NCI-H2029 treated with DMSO at 0.1 percent for 48 hours (cell line): Measurements from ENCODE around the gene LOXL3.
"Not testable (repeated sequence)": the region's sequence is repeated elsewhere in the genome, so short reads cannot be mapped to it uniquely, and the experiment has no call there.

Experiments used
- DNase-seq: peaks from one replicate; lab custom pipeline; 2025; lab: John Stamatoyannopoulos, UW

LOXL3 gene

GRCh38 chr2:74573747-74574562 is 20.2 kb upstream of the LOXL3 start:
- no peak for DNase-seq

DNA sequence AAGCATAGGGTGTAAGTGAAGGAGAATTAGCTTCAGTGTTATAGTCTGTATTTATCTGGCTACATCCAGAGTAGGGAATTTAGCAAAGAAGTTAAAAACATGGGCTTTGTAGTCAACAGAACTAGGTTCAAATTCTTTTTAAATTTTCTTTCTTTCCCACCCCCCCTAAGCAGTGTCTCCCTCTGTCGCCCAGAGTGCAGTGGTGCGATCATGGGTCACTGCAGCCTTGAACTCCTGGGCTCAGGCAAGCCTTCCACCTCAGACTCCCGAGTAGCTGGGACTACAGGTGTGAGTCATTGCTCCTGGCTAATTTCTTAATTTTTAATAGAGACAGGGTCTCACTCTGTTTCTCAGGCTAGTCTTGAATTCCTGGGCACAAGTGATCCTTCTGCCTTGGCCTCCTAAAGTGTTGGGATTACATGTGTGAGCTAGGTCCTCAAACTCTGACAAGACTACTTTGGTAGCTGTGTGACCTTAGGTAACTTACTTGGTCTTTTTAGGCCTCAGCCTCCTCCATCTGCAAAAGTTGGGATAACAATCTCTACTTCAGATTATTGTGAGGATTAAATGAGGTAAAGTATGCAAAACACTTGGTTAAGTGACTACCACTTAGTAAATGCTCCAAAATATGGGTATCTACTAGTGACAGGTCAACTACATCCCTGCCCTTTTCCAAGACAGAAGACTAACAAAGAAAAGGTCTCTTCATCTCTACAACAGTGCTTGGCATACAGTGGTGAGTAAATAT is 18.6 kb upstream of the LOXL3 start:
- no peak for DNase-seq

GRCh38 chr2:74571058-74571457 is 17.3 kb upstream of the LOXL3 start:
- no peak for DNase-seq

- no peak for DNase-seq
Observed at GRCh38 chr2:74569686-74570085, 15.9 kb upstream of the LOXL3 start.

DNA sequence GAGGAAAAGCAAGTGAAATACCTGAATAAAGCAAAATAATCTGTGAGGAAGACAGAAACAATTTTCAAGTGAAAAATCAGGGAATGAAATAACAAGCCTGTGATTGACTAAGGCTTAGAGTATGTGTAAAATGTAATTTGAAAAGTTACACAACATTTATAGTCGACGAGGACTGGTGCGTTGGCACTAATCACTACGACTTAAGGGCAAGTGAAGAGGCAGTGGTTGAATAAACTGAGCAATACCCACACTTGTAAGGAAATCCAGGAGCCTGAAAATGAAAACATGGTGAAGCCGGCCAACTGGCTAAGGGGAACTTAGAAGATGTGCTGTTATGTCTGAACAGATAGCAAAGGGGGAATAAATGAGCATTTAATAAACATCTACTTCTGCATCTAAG is 14.1 kb upstream of the LOXL3 start:
- no peak for DNase-seq

- DNase-seq, result no peak
Observed at GRCh38 chr2:74566754-74567085, 13.0 kb upstream of the LOXL3 start.

DNA sequence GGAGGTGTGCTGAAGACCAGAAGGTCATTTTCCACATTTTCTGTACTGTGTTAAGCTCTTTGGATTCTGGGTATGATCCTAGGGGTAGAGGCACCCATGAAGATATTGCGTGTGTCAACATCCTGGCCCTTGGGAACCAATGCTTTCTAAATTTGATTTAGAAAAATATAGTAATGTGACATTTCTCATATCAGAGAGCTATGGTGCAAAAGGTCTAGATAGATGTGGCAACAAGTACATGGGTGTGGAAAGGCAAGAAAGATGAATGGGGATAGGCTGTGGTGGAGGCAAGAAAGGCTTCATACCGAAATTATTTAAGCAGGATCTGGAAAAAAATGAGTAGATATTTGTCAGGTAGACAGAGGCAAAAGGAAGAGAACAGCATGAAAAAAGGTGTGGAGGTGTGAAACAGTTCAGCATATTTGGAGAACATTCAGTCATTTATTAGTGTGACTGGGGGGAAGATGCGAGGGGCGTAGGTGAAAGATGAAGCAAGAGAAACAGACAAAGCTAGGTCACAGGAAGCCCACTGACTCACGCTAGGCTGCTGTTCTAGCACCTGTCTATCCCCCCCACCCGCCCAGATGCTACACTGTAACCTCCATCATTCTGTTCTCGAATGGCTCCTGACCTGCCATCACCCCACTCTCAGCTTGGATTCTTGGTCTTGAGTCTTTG is 12.5 kb upstream of the LOXL3 start:
- DNase-seq, result no peak

DNA sequence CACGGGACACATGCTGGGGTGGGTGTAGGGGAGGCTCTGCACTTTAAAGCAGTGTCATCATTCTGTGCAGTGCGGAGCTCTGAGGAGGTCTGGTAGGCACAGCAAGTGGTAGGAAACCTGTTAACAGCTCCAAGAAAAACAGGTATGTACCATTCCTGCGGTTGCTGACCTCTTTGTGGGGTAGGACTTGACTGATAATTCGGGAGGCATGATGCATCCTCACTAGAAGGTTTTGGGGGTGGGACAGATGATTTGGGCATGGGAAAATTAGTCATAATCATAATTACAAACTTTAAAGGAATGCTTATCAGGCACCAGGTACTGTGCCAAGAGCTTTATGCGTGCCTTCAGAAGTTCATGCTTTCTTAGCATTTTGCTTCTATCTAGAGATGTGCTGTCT is 10.5 kb upstream of the LOXL3 start:
- no peak for DNase-seq

- DNase-seq, result no peak
Observed at GRCh38 chr2:74562126-74562775, 8.5 kb upstream of the LOXL3 start.

GRCh38 chr2:74561022-74561421 is 7.3 kb upstream of the LOXL3 start:
- not testable (repeated sequence) for DNase-seq

- no peak for DNase-seq
Observed at GRCh38 chr2:74560591-74560990, 6.8 kb upstream of the LOXL3 start.

DNA sequence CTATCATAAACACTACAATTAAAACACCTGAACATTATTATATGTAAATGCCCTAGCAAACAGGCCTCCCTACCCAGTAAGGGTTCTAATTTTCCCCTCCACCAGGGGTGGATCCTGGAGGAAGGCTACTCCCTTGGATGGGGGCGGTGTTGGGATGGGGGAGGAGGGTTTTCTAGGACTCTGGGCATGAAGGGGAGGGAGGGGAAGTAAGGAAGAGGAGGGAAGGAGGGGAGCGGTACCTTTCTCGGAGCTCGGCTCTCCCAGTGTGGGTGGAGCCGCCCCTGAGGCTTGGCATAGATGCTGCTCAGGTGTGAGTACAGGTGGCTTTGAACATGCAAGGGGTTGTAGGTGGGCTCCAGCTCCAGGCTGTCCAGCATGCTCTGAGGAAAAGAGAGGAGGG is 6.2 kb upstream of the LOXL3 start:
- DNase-seq, result no peak

DNA sequence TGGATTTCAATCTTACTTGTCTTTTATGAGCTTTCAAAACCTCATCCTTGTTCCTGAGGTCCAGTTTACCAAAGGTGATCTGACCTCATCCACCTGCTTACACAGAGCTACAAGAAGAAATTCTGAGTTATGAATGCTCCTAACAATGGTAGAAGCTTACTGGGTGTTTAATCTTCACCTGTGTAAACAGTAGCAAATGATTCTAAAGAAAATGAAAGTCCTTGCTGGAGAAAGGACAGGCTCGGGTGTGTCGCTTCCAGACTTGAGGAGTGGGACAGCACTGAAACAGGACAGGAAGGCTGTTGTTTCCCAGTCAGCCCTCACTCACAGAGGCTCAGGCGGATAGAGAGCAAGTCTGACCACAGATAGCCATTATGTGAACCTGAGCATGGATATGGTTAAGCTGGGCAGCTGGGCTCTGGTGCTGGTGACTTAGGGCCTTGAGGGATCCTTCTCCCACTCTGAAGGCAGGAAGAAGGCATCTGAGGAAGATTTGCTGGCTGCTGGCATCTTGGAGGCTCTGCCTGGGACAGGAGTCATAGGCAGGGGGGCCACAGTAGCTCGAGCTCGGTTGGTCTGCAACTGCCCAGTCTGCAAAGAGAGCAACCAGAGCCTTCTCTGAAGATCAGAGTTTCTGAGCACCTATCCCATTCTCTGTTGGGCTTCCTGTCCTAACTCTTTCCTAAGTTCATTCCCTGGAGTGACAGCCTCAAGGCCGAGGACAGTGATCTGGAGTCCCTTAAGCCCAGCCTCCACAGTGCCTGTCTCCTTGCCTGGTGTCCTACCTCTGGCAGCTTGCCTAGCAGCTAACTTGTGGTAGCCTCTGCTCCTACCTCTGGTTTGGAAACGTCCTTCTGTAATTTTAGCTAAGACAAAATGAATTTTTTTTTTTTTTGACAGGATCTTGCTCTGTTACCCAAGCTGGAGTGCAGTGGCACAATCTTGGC is 4.8 kb upstream of the LOXL3 start:
- no peak for DNase-seq

DNA sequence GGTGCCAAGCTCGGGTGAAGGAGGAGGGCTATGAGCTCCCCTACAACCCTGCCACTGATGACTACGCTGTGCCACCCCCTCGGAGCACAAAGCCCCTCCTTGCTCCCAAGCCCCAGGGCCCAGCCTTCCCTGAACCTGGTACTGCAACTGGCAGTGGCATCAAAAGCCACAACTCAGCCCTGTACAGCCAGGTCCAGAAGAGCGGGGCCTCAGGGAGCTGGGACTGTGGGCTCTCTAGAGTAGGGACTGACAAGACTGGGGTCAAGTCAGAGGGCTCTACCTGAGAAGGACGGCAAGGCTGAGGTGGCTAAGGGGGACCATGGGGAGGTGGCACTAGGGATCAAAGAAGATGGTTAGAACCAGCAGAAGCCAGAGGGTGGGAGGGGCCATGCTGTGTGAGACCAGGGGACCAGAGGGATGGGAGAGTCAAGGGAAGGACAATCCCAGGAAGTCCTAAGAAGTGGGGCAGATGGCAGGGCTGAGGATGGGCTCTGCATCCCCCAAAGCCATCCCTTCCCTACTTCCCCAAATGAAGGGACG is 3.2 kb upstream of the LOXL3 start:
- DNase-seq, result no peak

DNA sequence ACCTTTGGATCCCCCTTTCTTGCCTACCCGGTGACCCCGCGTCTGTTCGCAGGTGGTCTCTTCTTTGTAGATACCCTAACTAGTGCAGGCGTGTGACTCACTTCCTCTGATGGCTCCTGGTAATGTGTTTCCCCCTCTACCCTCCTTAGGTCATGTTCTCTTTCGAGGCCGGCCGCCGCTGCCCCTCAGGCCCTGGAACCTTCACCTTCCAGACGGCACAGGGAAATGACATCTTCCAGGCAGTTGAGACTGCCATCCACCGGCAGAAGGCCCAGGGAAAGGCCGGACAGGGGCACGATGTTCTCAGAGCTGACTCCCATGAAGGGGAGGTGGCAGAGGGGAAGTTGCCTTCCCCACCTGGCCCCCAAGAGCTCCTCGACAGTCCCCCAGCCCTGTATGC is 2.4 kb upstream of the LOXL3 start:
- no peak for DNase-seq

- DNase-seq, result no peak
Observed at GRCh38 chr2:74555610-74556103, 1.9 kb upstream of the LOXL3 start.

DNA sequence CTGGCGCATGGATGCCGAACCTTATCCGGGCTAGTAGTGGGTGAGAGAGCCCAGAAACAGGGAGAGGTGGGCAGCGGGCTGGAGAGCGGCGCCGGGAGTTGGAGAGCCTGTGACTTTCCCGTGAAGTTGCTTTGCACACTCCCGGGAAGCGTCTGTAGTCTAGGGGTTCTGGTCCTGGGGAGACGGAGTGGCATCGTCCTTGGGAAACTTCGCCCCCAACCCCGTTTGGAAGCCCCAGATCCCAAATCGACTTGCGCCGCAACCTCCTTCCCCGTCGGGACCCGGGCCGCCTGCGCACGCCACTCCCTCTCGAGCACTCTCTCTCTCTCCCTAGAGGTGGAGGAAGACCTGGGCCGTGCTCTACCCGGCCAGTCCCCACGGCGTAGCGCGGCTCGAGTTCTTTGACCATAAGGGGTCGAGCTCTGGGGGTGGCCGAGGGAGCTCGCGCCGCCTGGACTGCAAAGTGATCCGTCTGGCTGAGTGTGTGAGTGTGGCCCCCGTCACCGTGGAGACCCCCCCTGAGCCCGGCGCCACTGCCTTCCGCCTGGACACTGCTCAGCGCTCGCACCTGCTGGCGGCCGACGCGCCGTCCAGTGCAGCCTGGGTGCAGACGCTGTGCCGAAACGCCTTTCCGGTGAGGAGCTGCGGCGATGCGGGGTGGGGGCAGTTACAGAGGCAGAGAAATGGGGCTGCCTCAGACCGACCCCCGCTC is 1.2 kb upstream of the LOXL3 start:
- DNase-seq, result no peak

DNA sequence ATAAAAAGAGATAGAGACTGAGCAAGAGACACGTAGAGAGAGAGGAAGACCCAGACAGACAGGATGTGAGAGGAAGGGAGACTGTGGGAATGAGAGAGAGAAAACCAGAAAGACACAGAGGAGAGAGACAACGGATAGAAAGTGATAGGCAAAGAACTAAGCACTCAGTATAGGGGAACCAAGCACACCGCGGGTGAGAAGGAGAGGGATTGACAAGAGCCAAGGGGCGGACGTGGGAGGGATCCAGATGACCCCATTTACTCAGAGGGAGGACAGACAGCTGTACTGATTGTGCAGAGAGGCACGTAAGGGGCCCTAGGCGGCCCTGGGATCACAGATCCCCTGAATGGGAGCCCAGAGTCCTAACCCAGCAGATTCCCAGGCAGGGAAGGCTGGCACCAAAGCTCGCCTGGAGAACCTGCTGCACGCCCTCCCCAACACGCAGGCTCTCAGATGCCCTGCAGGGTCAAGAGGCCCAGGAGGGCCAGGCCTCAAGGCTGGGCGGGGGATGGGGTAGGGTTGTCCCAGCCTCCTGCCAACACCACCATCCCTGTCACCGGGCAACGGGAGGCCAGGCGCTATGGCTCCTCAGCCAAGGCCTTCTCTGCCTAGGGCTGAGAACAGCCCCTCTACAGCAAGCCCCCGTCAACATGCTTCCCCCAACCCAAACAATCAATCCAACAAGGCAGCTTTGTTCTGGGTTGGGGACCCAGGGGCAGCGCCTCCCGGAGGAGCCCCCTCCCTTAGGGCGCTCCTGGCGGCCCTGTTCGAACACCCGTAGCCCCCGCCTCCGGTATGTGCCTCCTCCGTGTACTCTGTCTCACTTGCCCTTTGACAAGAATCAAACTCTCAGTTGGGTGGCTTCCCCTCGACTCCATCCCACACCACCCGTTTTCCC is 579 bp downstream of the LOXL3 start:
- DNase-seq, result no peak
